ENCODE measurements around the gene POLRMT. TPM values are rescaled to one million over a fixed set of nuclear protein-coding genes. Genes with fewer than 3 reads are reported as not detected.
"Not testable (repeated sequence)": the region's sequence is repeated elsewhere in the genome, so short reads cannot be mapped to it uniquely, and the experiment has no call there.

Gene POLRMT
- total RNA-seq, 2 donors from 2014 or later, result 34.7 to 106 TPM

- intact Hi-C loops (cut with DNase I), result no loop called here
- DNase-seq (ENCODE audit: low spot score), result no peak
- 88% methylated on average over 11 of the region's 11 CpGs for WGBS
- no peaks in the 10 kb centered on the region for H3K27me3 ChIP-seq (replicated peaks; ENCODE audit: insufficient read depth)
- H3K9me3 ChIP-seq, result no peaks in the 10 kb centered on the region
- H3K4me3 ChIP-seq, result no peak overlapping the region
- H3K27ac ChIP-seq, result no peak overlapping the region
- no peaks in the 10 kb centered on the region for H3K4me1 ChIP-seq (replicated peaks)
- TF ChIP-seq POLR2A (IDR thresholded peaks at IDR 0.05) (no peak), POLR2AphosphoS5 (IDR thresholded peaks at IDR 0.05) (no peak)
- TF ChIP-seq, protein P1, sequence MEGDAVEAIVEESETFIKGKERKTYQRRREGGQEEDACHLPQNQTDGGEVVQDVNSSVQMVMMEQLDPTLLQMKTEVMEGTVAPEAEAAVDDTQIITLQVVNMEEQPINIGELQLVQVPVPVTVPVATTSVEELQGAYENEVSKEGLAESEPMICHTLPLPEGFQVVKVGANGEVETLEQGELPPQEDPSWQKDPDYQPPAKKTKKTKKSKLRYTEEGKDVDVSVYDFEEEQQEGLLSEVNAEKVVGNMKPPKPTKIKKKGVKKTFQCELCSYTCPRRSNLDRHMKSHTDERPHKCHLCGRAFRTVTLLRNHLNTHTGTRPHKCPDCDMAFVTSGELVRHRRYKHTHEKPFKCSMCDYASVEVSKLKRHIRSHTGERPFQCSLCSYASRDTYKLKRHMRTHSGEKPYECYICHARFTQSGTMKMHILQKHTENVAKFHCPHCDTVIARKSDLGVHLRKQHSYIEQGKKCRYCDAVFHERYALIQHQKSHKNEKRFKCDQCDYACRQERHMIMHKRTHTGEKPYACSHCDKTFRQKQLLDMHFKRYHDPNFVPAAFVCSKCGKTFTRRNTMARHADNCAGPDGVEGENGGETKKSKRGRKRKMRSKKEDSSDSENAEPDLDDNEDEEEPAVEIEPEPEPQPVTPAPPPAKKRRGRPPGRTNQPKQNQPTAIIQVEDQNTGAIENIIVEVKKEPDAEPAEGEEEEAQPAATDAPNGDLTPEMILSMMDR (IDR thresholded peaks at IDR 0.05), result no peak
- no peaks in the 10 kb centered on the region for H3K36me3 ChIP-seq
Measured at GRCh38 chr19:604355-604754, 29.0 kb downstream of the POLRMT start.

DNA sequence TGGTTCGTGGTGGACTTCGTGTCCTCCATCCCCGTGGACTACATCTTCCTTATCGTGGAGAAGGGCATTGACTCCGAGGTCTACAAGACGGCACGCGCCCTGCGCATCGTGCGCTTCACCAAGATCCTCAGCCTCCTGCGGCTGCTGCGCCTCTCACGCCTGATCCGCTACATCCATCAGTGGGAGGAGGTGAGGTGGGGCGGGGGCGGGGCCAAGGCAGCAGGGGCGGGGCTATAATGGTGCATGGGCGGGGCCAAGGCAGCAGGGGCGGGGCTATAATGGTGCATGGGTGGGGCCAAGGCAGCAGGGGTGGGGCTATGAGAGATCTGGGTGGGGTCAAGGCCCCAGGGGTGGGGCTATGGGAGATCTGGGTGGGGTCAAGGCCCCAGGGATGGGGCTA is 29.6 kb downstream of the POLRMT start:
- H3K4me1 ChIP-seq (replicated peaks); H3K27ac ChIP-seq; H3K36me3 ChIP-seq; H3K4me3 ChIP-seq; intact Hi-C loops (cut with DNase I); DNase-seq (ENCODE audit: low spot score); H3K9me3 ChIP-seq; H3K27me3 ChIP-seq (replicated peaks; ENCODE audit: insufficient read depth): not testable (repeated sequence)
- 93% methylated on average over 16 of the region's 20 CpGs for WGBS

- H3K9me3 ChIP-seq; H3K4me1 ChIP-seq (replicated peaks); H3K27me3 ChIP-seq (replicated peaks; ENCODE audit: insufficient read depth); H3K4me3 ChIP-seq; DNase-seq (ENCODE audit: low spot score); H3K27ac ChIP-seq; intact Hi-C loops (cut with DNase I); H3K36me3 ChIP-seq: not testable (repeated sequence)
- WGBS, result 78% methylated on average over 12 of the region's 13 CpGs
Measured at GRCh38 chr19:603302-603639, 30.1 kb downstream of the POLRMT start.

DNA sequence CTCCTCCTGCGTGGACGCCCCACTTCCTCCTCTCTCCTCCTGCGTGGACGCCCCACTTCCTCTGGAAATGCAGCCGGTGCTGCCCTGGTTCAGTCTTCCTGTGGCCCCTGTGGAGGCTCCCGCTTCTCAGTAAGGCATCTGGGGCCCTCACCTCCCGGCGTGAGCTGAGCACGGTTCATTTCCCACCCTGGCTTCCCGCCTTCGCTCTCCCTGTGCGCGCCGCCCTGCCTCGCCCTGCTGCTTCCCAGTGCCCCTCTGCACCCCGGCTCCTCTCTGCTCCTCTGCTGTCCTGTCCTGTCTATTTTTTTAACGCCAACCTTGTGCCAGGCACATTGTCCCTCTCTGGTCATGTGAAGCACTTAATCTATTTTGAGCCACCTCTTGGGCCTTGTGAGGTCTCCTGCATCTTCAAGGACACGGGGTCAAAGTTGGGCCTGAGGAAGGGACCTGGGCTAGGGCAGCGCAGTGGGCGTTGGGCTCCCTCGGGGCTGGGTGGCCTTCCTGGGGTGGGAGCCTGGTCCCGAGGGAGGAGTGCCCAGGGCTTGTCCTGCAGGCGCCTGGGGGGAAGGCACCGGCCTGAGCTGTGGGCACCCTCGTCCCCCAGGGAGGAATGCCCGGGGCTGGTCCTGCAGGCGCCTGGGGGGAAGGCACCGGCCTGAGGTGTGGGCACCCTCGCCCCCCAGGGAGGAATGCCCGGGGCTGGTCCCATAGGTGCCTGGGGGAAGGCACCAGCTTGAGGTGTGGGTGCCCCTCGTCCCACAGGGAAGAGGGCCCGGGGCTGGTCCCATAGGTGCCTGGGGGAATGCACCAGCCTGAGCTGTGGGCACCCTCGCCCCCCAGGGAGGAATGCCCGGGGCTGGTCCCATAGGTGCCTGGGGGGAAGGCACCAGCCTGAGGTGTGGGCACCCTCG is 30.7 kb downstream of the POLRMT start:
- Histone ChIP-seq H3K36me3 (no peaks in the 10 kb centered on the region), H3K27ac (no peak overlapping the region), H3K4me1 (replicated peaks) (no peaks in the 10 kb centered on the region), H3K4me3 (no peak overlapping the region), H3K9me3 (no peaks in the 10 kb centered on the region), H3K27me3 (replicated peaks; ENCODE audit: insufficient read depth) (no peaks in the 10 kb centered on the region)
- intact Hi-C loops (cut with DNase I), result no loop called here
- no peak for DNase-seq (ENCODE audit: low spot score)
- WGBS, result 79% methylated on average over 35 of the region's 35 CpGs
- TF ChIP-seq POLR2A (IDR thresholded peaks at IDR 0.05), result no peak
- TF ChIP-seq, protein P1 (IDR thresholded peaks at IDR 0.05), result no peak
- TF ChIP-seq POLR2AphosphoS5 (IDR thresholded peaks at IDR 0.05), result no peak

DNA sequence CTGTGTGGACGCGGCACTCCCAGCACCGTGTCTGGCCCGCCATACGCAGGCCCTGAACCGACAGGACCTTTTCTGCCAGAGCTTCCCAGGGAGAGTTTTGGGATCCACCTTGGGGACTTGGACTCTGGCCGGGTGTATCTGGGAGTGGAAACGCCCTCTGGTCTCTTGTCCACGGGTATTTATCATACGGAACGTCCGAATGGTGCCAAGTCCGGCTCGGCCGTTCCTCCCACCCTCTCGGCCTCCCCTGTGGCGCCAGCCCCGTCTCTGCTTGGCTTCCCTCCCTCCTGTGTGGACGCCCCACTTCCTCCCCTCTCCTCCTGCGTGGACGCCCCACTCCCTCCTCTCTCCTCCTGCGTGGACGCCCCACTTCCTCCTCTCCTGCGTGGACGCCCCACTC is 31.5 kb downstream of the POLRMT start:
- WGBS, result 90% methylated on average over 25 of the region's 25 CpGs

More for the DNA sequence above, 31.5 kb downstream of the POLRMT start:
- H3K4me3 ChIP-seq, result no peak overlapping the region
- DNase-seq (ENCODE audit: low spot score), result no peak
- H3K4me1 ChIP-seq (replicated peaks), result no peaks in the 10 kb centered on the region
- TF ChIP-seq, protein P1 (IDR thresholded peaks at IDR 0.05), result no peak
- TF ChIP-seq POLR2AphosphoS5 (IDR thresholded peaks at IDR 0.05) (no peak), POLR2A (IDR thresholded peaks at IDR 0.05) (no peak)
- no peak overlapping the region for H3K27ac ChIP-seq
- no peaks in the 10 kb centered on the region for H3K27me3 ChIP-seq (replicated peaks; ENCODE audit: insufficient read depth)
- intact Hi-C loops (cut with DNase I), result no loop called here
- no peaks in the 10 kb centered on the region for H3K9me3 ChIP-seq
- H3K36me3 ChIP-seq, result no peaks in the 10 kb centered on the region

All from prostate gland (tissue), 2 donors.